GM21786 (cell line): ENCODE results near the gene EFCC1.

Experiments
- ATAC-seq: cut with Tn5 transposase; IDR thresholded peaks from one replicate; pipeline ENCODE4 v1.9.1; 2021; ENCODE audit not compliant: unreplicated experiment

Gene EFCC1

DNA sequence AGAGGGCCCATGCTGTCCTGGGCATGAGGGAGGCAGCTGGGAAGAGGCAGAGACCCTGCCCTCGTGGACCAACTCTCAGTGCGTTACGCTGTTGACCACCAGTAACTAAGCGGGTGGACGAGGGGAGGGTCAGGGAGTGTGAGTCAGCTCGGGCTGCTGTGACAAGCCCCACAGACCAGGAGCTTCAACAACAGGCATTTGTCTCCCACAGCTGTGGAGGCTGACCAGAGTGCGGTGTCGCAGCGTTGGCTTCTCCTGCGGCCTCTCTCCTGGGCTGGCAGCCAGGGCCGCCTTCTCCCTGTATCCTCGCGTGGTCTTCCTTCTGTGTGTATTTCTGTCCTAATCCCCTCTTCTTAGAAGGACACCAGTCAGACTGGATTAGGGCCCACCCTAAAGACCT, 13.0 kb downstream of the EFCC1 start:
- no peak for ATAC-seq

DNA sequence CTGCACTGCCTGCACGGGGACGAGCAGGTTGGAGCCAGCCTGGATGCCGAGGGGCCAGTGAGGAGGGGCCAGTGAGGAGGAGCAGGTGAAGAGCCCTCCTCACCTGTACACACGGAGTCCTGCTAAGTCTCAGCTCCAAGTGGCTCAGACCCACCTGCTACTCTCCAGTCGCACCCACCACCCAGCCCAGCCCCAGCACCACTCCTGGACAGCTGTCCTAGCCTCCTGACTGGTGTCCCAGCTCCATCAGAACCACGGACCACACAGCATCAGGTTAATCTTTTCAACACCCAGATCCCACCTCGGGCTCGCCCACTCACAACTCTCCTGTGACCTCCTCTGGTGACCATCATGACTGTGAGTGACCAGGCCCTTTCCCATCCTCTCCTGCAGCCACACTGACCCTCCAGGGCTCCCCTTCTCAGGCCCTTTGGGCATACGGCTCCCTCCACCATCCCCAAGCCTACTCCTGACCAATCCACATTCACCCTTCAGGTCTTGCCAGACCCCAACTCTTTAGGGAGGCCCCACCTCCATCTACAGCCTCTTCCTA, 13.8 kb downstream of the EFCC1 start:
- no peak for ATAC-seq

DNA sequence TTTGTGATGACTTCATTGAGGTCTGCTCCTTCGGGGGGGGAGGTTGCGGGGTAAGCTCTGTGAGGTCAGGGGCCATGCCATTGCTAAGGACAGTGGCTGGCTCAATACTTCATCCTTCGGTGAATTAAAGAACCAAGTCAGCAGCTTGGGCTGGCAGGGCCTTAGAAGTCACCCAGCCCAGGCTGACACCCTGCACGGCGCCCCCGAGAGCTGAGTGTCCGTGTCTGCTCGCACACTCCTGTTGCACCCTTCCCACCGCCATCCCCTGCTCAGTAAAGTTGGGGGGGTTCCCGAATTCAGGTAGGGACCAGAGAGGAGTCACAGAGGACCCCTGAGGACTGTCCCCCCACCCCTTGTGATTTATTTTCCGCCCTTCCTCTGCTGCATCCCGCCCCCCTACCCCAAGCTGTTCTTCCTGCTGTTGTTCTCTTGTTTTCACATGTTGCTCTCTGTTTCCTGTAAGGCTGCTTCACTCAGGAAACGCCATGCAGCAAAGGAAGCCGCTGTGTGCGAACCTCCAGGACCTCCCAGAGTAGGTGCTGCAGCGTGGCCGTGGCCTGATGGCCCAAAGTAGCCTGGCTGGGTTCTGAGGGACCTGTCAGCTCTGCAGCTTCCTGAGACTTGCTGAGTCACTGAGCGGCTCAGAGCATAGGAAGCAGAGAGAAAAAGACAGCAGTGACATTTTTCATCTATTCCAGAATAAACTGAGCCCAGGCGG, 14.4 kb downstream of the EFCC1 start:
- no peak for ATAC-seq

DNA sequence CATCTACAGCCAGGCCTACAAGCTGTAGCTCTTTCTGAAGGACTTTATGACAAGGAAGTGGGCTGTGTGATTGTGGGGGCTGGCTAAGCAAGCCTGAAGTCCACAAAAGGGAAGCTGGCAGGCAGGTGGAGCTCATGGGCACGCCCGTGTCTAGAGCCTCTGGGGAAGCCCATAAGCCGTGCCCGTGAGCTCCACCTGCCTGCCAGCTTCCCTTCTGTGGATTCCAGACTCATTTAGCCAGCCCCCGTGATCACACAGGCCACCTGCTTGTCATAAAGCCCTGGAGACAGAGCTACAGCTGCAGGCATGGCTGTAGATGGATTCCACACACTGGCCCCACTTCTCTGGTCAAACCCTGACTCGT, 15.2 kb downstream of the EFCC1 start:
- ATAC-seq: no peak

DNA sequence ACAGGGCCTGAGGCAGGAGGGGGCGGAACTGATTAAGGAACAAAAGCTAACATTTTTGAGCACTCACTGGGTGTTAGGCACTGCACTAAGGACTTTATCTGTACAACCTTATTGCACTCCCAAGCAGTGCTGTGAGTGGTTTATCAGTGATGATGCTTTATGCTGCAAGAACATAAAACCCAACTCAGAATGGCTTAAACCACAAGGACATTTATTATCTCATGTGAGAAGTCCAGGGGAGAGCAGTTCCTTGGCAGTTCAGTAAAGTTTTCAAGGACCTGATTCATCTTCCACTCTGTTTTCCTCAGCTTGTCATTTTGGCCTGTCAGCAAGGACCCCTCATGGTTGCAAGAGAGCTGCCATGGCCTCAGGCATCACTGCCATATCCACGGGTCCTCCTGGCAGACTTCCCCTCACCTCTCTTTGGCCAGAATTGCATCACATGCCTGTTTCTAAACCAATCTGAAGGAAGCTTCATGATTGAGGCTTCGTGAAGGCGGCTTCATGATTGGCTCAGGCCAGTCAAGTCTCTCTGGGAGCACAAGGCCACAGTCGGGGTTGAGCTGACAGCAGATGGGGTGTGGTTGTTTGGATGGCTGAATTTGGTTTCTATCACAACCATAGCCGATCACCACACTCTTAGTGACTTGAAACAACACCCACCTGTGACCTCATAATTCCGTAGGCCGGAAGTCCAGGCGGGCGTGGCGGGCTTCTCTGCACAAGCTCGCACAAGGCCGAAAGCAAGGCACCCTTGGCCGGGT, 15.8 kb downstream of the EFCC1 start:
- peak; percentile 63 for ATAC-seq

DNA sequence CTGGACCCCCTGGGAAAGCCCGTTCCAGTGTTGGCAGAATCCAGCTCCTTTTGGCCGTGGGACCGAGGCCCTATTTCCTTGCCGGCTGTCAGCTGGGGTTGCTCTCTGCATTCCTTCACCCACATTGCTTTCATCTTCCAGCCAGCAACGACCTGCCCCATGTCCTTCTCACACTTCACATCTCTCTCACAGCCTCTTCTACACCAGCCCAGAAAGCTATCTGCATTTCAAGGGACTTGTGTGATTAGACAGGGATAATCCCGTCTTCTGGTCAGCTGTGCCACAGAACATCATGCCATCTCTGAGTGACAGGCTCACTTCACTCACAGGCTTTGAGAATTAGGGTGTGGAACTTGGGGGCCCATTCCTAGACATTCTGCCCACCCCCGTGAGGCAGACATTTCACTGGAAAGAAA, 16.4 kb downstream of the EFCC1 start:
- ATAC-seq: no peak

DNA sequence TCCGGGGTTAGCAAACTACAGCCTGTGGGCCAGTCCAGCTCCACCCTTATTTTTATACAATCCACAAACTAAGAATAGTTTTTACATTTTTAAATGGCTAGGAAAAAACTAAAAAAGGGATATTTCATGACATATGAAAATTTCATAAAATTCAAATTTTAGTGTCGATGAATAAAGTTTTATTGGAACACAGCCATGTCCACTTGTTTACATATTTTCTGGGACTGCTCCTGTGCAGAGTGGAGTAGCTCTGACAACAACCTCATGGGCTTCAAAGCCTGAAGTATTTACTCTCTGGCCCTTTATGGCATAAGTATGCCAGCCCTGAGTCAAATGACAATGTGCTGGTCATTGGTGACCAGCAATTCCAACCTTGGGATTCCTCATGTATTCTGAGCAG, 17.2 kb downstream of the EFCC1 start:
- ATAC-seq: no peak

DNA sequence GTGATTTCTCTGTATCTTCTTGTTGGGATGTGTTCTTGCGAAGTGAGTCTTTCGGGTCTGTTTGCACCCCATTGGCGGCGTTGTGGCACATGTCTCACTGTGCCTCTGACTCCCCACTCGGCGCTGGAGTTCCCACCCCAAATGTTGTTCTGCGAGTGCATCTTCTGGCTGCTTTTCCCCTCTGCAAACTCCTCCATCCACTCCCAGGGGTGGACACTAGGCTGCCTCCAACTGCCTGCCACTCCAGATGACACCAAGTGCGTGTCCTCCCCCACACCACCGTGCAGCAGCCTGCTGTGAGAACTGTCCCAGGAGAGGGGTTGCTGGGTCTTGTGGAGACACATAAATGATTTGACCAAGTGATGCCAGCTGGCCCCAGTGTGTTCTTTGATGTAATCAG, 17.6 kb downstream of the EFCC1 start:
- no peak for ATAC-seq

DNA sequence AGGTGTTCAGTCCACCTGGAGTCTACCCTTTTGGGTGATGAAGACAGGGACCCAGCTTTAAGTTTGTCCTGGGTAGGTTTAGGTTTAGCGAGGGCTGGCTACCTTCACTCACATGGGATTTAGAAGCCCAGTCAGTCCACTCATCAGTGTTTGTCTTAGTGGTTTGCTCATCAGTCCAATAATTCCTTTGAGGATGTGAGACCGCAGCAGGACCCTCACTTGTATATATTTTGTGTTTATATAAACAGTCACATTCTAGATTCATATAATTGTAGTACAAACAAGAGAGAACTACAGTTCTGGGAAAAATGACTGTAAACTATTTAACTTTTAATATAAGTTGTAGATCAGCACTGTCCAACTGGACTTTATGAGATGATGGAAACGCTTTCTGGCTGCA, 18.2 kb downstream of the EFCC1 start:
- ATAC-seq: no peak

DNA sequence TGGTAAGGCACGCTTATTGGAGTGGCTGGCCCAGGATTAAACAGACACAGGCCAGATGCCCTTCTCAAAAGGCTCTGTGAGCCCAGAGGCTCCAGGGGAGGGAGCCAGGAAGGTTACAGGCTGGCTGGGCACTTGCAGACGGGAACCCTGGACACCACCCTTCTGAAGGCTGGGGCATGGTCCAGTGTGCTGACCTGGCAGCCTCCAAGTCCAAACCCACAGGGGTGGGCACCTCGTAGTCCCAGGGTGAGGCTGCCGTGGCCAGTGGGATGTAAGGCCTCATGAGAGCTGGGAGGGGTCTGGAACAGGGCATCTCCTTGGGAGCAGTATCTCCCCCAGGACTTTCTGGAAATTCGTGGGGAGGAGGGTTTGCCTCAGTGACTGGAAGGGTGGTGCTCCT, 19.6 kb downstream of the EFCC1 start:
- ATAC-seq: no peak

DNA sequence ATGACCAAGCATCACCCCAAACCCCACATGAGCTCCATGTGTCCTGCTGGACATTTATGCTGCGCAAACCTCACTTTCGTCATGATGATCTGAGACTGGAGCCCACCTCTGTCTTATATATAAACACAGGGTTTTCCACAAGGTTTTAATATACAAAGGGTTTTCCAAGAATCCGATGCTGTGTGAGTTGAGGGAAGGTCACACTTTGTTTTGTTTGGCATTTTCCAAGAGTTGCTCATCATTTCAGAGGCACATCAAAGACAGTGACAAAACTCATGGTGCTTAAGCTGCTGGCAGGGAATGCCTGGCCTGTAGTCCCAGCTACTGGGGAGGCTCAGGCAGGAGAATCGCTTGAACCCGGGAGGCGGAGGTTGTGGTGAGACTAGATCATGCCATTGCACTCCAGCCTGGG, 20.0 kb downstream of the EFCC1 start:
- no peak for ATAC-seq

DNA sequence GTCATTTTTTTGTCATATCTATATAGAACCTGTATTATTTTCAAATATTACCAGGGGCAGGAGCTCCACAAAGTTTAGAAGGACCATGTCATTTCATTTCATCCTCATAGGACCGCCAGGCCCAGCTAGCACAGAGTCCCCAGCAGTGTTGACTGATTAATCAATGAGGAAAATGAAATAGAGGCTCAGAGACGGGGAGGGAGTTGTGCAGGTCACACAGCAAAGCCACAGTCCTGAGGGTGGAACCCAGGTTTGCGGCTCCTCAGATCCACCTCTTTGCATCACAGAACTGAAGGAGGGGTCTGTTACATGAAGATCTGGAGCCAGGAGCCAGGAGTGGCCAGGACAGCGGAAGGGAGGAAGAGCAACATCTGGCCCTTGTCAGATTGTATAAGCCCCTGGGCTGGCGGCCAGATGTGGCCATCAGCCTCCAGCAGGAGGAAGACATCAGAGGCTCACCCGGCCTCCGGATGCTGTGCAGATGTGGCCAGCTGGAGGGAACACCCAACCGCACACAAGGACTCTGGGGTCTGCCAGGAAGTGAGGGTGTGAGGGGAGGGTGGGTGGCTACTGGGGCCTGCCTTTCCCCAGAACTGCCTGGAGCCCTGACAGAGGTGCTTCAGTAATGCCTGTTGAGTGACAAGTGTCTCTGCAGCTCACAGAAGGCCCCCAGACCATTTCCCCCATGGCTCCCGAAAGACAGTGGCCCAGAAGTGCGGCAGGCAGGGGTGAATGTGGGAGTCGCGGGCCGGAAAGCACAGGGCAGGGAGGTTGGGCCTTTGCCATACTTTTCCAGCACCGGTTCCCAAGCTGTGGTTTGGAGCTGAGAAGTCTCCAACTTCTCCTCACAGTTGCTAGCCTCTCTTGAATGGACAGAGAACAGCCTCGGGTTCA, 21.3 kb downstream of the EFCC1 start:
- no peak for ATAC-seq

DNA sequence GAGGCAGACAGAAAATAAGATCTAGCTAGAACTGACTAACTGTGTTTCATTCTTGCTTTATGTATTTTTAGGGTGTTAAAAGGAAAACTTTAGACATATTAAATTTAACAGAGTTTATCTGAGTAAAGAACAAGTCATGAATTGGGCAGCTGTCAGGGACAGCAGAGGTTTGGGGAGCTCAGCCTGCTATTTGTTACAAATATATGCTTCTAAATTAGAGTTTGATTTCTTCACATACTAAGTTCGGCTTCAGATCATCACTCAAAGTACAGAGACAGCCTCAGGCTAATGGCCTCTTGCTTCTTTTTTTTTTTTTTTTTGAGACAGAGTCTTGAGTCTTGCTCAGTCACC, 21.9 kb downstream of the EFCC1 start:
- no peak for ATAC-seq

DNA sequence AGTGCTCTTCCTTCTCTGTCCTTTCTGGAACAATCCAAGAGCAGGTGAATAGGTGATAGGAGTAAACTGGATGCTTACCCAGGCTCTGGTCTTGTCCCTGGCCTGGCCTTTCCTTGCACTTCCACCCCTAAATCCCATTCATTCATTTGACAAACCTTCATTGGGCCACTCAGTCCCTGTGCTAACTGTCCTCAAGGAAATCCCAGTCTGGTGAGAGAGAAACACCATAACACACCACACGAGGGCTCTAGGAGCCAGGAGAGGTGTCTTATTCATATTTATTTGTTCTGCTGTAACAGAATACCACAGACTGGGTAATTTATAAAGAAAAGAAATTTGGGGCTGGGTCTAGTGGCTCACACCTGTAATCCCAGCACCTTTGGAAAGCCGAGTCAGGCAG, 22.8 kb downstream of the EFCC1 start:
- no peak for ATAC-seq

DNA sequence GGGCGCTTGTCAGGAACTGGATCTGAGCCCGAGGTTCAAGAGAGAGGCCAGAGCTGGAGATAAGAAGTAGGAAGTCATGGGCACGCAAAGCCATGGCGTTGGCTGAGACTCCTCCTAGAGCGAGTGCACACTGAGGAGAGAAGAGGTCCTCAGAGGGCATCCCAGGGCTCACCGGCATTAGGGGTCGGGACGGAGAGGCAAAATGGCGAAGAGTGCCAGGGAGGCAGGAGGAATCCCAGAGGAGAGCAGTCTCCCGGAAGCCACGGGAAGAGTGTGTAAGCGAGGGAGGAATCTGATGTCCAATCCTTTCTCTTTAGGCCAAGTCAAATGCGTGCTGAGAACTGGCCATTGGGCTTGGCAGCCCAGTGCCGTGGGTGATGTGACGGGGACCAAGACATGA, 24.0 kb downstream of the EFCC1 start:
- no peak for ATAC-seq

DNA sequence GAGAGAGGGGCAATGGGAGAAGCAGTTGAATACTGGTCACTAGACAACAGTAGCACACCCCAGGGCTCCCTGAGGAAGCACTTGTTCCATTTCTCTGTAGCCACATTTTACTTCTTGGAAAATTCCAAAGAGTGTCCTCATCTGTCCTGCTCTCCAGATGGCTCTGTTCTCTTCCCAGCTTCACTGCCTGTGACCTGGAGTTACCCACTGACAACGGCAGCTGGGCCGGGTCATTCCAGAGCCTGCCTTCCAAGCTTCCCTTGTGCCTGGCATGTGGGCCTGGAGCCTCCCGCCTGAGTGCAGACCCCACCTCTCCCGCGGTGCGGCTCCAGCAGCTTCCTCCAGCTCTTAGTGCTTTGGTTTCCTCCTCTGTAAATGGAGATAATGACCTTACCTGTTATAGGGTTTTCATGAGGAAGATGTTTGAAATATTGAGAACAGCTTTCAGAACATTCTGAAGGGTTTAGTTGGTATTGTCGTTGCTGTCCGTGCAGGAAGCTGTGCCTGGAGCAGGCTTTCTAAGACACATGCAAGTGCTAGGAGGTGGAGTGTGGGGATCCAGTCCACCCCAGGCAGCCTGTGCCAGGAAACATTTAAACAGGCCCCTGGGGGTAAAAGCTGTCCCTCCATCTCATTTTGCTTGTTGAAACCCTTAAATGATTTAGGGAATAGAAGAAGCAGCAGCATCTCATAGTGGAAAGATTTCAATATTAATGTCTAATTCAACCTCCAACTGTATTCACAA, 24.8 kb downstream of the EFCC1 start:
- ATAC-seq: no peak

DNA sequence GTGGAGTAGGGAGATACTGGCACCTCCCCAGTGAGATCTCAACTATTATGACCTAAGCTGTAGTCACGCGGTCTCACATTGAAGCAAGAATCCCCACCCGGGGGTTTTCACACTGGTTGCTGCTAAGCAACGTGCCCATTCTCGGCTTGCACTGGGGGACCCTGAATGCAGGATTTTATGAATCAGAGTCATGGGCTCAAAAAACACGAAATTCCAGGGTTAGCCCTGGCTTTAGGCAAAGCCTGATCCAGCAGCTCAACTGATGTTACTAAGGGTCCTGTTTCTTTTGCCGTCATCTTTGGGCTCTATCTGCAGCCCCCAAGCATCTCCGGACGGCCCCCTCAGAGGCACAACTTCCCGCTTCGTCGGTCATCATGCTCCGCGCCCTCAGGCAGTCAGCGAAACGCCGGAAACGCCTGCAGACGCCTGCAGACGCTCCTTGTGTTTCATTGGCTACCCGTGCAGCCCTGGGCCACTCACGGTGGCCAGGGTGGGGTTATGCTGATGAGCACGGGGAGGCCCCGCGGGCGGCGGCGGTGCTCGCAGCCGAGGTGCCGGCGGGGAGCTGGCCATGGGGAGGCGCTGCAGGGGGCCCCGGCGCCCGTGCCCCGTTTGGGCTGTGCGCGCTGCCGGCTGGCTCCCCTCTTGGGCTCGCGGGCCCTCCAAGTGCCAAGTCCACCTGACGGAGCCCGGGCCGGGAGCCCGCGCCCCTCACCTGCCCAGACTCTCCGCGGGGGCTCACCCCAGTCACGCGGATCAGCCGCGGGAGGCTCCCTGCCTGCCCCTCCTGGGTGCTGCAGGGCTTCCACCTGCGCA, 25.8 kb downstream of the EFCC1 start:
- peak; percentile 99 for ATAC-seq

DNA sequence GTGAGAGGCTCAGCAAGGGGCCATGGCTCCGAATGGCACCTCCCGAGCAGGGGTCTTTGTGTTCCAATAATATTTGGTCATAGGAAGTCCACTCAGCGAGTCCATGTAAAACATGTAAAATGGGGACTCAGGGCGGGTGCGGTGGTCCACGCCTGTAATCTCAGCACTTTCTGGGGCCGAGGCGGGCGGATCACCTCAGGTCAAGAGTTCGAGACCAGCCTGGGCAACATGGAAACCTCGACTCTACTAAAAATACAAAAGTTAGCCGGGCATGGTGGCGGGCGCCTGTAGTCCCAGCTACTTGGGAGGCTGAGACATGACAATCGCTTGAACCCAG, 26.4 kb downstream of the EFCC1 start:
- ATAC-seq: no peak

DNA sequence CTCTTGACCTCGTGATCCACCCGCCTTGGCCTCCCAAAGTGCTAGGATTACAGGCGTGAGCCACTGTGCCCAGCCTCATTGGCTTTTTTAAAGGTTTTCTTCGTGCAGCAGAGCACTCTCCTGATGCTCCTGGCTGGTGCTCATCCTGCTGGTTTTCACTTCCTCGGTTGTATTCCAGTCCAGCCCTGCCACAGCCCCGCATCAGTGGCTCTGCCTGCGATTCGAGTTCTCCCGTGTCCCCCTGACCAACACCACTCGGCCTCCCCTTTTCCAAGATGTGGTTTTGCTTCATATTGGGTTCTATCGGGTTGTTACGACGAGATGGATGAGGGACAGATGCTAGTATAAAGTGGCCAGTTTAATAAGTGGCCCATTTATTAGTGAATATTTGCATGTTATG, 27.8 kb downstream of the EFCC1 start:
- no peak for ATAC-seq

DNA sequence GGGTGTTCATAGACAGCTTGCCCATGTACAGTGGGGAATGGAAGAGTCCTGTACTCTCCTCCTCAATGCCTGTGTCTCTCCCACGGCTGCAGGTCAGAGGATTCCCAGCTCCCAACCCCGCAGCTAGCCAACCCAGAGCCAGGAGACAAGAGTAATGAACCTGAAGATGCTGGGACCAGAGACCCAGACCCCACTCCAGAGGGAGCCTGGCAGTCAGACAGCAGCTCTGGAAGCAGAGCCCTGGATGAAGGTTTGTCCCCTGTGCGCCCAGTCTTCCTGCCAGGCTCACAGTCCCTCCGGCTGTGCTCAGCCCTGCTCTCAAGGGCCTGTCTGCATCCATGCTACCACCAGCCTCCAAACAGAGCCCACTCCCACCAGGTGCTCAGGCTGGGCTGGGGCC, 29.5 kb downstream of the EFCC1 start:
- no peak for ATAC-seq
